ENCODE measurements around the gene B4GALT7.
A peak's percentile ranks its signal among the peaks of the same experiment; 100 is the strongest.

Gene B4GALT7

DNA sequence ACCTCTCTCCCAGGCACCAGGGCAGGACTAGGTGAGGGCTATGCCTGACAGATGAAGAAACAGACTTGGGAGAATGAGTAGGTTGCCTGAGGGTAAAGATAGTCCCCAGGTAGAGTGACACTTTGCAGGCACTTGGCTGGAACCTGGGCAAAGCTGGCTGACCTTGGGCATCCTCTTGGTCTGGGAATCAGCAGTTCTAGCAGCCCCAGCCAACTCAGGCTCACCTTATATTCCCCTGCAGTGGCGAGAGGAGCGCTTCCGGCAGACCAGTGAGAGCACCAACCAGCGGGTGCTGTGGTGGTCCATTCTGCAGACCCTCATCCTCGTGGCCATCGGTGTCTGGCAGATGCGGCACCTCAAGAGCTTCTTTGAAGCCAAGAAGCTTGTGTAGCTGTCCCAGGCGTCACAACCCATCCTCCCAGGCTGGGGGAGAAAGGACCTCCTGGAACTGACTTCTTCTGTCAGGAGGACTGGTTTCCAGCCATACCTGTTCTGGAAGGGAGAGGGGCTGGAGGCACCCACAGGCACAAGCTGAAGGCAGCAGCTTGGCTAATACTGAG, 4.8 kb upstream of the B4GALT7 start:
- no peak overlapping the region for H3K4me3 ChIP-seq (replicated peaks; ENCODE audit: low read depth, low read length)
- no peak for TF ChIP-seq CTCF (IDR thresholded peaks at IDR 0.05; ENCODE audit: insufficient read depth, low read length, poor library complexity, severe bottlenecking)
- DNase-seq (ENCODE audit: extremely low read depth, insufficient read length), result no peak
- no peaks in the 10 kb centered on the region for H3K27me3 ChIP-seq (replicated peaks; ENCODE audit: control insufficient read depth, insufficient read depth, low read length)
- peaks cover 31% of the 10 kb centered on the region for H3K36me3 ChIP-seq (ENCODE audit: control insufficient read depth, insufficient read depth, low read length)

GRCh38 chr5:177595991-177596774, 3.7 kb upstream of the B4GALT7 start:
- Histone ChIP-seq H3K36me3 (ENCODE audit: control insufficient read depth, insufficient read depth, low read length) (peaks cover 31% of the 10 kb centered on the region), H3K27me3 (replicated peaks; ENCODE audit: control insufficient read depth, insufficient read depth, low read length) (no peaks in the 10 kb centered on the region), H3K4me3 (replicated peaks; ENCODE audit: low read depth, low read length) (no peak overlapping the region)
- DNase-seq (ENCODE audit: extremely low read depth, insufficient read length), result no peak
- no peak for TF ChIP-seq CTCF (IDR thresholded peaks at IDR 0.05; ENCODE audit: insufficient read depth, low read length, poor library complexity, severe bottlenecking)

GRCh38 chr5:177596775-177597238, 3.1 kb upstream of the B4GALT7 start:
- DNase-seq (ENCODE audit: extremely low read depth, insufficient read length), result no peak
- TF ChIP-seq CTCF (IDR thresholded peaks at IDR 0.05; ENCODE audit: insufficient read depth, low read length, poor library complexity, severe bottlenecking), result no peak
- Histone ChIP-seq H3K36me3 (ENCODE audit: control insufficient read depth, insufficient read depth, low read length) (peaks cover 31% of the 10 kb centered on the region), H3K27me3 (replicated peaks; ENCODE audit: control insufficient read depth, insufficient read depth, low read length) (no peaks in the 10 kb centered on the region), H3K4me3 (replicated peaks; ENCODE audit: low read depth, low read length) (no peak overlapping the region)

- DNase-seq (ENCODE audit: extremely low read depth, insufficient read length), result no peak
- TF ChIP-seq CTCF (IDR thresholded peaks at IDR 0.05; ENCODE audit: insufficient read depth, low read length, poor library complexity, severe bottlenecking), result no peak
- no peaks in the 10 kb centered on the region for H3K27me3 ChIP-seq (replicated peaks; ENCODE audit: control insufficient read depth, insufficient read depth, low read length)
- peak overlapping the region; percentile 8 for H3K4me3 ChIP-seq (replicated peaks; ENCODE audit: low read depth, low read length)
- peaks cover 31% of the 10 kb centered on the region for H3K36me3 ChIP-seq (ENCODE audit: control insufficient read depth, insufficient read depth, low read length)
Observed at GRCh38 chr5:177598477-177598876, 1.5 kb upstream of the B4GALT7 start.

DNA sequence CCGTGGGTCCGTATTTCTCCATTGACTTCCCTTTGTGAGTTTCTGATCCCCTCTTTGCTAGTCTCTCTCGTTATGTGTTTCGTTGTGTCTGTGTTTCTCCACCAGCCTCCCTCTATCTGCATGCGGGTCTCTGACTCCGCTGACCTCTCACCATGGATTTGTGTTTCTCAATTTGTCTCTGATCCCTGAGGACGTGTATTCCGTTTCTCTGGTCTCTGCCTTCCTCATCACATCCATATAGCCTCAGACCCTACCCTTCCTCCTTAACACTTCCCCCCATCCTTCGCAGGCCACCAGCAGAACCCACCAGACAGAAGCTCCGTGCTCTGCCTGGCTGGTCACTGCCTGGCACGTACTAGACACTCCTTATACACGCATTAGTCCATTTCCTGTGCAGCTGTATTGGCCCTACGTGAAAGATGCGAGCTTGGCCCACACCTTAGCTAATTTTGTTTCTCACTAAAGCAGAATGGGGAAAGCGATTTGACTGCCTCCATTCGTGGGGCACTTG, 631 bp downstream of the B4GALT7 start:
- no peak for DNase-seq (ENCODE audit: extremely low read depth, insufficient read length)
- Histone ChIP-seq H3K36me3 (ENCODE audit: control insufficient read depth, insufficient read depth, low read length) (peaks cover 13% of the 10 kb centered on the region), H3K27me3 (replicated peaks; ENCODE audit: control insufficient read depth, insufficient read depth, low read length) (no peaks in the 10 kb centered on the region), H3K4me3 (replicated peaks; ENCODE audit: low read depth, low read length) (peak overlapping the region; percentile 68)
- TF ChIP-seq CTCF (IDR thresholded peaks at IDR 0.05; ENCODE audit: insufficient read depth, low read length, poor library complexity, severe bottlenecking), result no peak

Data from GM06990 (cell line).